Stimulated activated CD4-positive, alpha-beta T cell treated with anti-CD3 and anti-CD28 coated beads, Interleukin-4, amount 100 ng/mL, for 24 hours (primary cell): ENCODE data around the gene RFLNA.
"Not testable (repeated sequence)": the region's sequence is repeated elsewhere in the genome, so short reads cannot be mapped to it uniquely, and the experiment has no call there.

Experiments
- DNase-seq: peaks from one replicate; pipeline ENCODE4 v3.0.0-alpha.2; 2020

The RFLNA gene

GRCh38 chr12:124283326-124283725 lies 11.6 kb upstream of the RFLNA start:
- no peak for DNase-seq

GRCh38 chr12:124284368-124284767 lies 10.5 kb upstream of the RFLNA start:
- no peak for DNase-seq

GRCh38 chr12:124286414-124286813 lies 8.5 kb upstream of the RFLNA start:
- no peak for DNase-seq

- DNase-seq = no peak
Observed at GRCh38 chr12:124286971-124287370, 7.9 kb upstream of the RFLNA start.

GRCh38 chr12:124289634-124290600 lies 5.0 kb upstream of the RFLNA start:
- DNase-seq = no peak

GRCh38 chr12:124292385-124292784 lies 2.5 kb upstream of the RFLNA start:
- DNase-seq = no peak

DNA sequence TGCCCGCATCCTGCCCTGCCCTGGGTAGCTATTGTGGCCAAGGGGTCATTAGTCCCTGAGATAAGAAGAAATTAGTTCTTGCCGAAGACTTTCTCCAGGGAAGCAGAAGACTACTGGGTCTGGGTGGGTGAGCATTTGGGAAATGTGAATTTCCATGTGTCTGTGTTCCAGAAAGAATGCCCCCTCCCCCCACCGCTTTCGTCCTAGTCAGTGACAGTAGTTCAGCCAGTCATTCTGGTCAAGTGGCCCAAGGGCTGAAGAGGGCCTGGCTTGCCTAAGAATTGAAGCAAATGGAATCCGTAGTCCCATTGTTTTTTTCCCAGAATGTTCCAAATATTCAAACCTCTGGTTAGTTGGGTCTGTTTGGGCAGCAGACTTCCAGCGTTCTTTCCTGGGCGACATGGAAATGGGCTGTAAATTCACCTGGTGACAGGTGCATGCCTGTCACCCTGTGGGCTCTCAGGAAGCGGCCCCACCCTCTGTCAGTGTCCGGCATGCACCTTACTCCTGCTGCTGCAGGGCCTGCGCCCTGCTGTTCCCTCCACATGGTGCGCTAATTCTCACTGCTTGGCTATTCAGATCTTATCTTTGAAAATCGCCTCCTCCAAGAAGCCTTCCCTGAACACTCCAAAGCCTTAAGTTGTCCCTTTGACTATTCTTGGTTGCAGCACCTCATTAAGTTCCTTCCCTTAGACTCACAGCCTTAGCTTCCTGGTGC lies 1.4 kb upstream of the RFLNA start:
- no peak for DNase-seq

GRCh38 chr12:124295431-124296058 lies 652 bp downstream of the RFLNA start:
- no peak for DNase-seq

GRCh38 chr12:124296295-124296915 lies 1.5 kb downstream of the RFLNA start:
- DNase-seq = no peak

DNA sequence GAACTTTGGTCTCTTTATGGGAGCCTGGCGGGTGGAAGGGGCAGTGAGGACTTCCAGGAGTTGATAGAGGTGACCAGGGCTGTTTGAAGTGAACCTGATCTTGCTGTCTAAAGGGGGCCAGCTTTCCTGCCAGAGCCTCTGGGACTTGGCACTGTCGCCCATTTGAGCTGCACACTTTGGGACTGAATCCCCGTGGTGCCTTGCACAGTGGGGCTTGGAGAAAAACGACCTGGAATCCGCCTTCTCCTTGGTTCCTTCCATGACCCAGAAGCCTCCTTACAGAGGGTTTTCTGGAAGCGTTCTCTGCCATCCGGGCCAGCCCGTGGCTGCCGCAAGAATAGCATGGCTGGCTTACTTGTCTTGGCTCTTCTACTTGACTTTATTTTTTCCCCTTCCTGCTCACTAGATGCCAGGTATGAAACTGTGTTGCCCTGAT lies 2.0 kb downstream of the RFLNA start:
- DNase-seq = no peak

- no peak for DNase-seq
Observed at GRCh38 chr12:124297389-124297788, 2.5 kb downstream of the RFLNA start.

GRCh38 chr12:124297856-124298255 lies 3.0 kb downstream of the RFLNA start:
- no peak for DNase-seq

GRCh38 chr12:124298685-124299410 lies 4.0 kb downstream of the RFLNA start:
- DNase-seq = no peak

GRCh38 chr12:124299628-124300388 lies 4.9 kb downstream of the RFLNA start:
- DNase-seq = no peak

DNA sequence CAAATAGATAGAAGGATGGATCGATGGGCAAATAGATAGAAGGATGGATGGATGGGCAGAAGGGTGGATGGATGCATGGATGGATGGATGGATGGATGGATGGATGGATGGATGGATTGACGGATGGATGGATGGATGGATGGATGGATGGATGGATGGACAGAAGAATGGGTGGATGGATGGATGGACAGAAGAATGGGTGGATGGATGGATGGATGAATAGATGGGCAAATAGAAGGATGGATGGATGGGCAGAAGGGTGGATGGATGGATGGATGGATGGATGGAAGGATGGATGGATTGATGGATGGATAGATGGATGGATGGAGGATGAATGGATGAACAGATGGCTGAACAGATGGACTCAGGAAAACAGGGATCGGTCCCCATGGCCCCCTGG lies 5.8 kb downstream of the RFLNA start:
- DNase-seq = not testable (repeated sequence)

DNA sequence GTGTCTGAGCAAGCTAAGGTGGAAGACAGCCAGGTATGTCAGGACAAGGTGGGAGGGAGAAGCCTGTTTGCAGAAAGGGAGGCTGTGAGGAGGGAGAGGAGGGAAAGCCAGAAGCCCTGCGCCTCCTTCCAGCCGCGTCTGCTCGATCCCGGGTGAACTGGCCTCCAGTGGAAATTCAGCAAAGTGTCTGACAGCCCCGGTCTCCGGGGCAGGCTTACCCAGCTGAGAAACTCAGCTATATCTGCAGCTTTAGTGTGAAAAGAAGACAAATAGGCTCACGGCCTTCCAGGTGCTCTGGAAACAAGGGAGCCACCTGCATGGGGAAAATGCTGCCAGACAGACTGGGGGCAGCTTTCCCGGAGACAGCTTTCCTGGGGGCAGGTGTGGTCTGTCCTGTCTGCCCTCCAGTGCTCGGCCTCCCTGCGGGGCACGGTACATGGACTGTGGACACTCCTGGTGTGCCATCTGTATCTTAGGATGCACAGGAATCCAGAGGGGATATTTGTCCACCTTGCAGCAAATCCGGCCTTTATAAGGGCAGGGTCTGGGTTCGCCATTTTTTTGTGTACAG lies 6.3 kb downstream of the RFLNA start:
- DNase-seq = no peak

DNA sequence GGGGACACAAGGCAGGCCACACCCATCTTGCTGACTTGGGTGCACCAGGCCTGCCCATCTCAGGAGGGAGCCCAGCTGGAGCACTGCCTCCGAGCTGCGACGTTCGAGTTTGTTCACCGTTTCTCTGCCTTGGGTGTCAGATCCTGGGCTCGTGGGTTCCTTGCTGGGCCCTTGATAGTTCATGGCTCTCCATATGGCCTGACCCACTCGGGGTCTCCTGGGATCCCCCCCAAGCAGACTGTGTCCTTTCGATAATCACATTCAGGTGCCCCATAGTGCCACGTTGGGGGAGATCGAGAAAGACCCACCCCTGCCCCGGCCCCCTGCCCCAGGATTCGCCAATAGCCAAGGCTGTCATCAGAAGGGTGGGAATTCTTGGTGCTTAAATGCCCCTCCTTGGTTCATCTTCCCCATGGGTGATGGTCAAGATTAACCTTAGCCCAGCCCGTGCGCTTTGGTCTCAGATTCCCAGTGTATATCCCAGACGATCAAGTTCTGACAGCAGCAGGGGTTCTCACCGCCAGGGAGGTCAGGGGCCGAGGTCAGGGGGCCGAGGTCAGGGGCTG lies 7.4 kb downstream of the RFLNA start:
- DNase-seq = no peak

- DNase-seq = no peak
Observed at GRCh38 chr12:124302807-124303578, 8.1 kb downstream of the RFLNA start.

GRCh38 chr12:124303579-124304313 lies 8.9 kb downstream of the RFLNA start:
- DNase-seq = no peak
